H1 (cell line): ENCODE measurements around the gene FGR. TPM values are rescaled to one million over a fixed set of nuclear protein-coding genes. Genes with fewer than 3 reads are reported as not detected.
A peak's percentile ranks its signal among the peaks of the same experiment; 100 is the strongest.

Experiments
- CTCF ChIA-PET: fragments of 300-600 bp; sonication (Branson Sonifier 250); formaldehyde crosslinking; loops from one replicate; lab custom pipeline; 2021; ENCODE audit not compliant: partially characterized antibody; lab: Charles Lee
- POLR2A ChIA-PET: fragments of 300-600 bp; sonication (Branson Sonifier 250); formaldehyde crosslinking; loops from one replicate; lab custom pipeline; 2021; ENCODE audit warnings: inconsistent platforms; ENCODE audit not compliant: partially characterized antibody; lab: Charles Lee
- DNase-seq, 2 experiments: peaks; one replicate each; pipeline versions ENCODE4 v3.0.0 to v3.0.0-alpha.2; 2010 to 2022; ENCODE audit warnings: low spot score in 2 of 2, low read depth in 1 of 2, mixed read lengths in 1 of 2
- FAIRE-seq: peaks from 2 replicates; lab custom pipeline; 2011; peaks lifted over from hg19 to GRCh38; lab: Jason Lieb, UNC
- H2AFZ ChIP-seq: 2 replicates; pipeline ENCODE4 v1.8.1; 2012; ENCODE audit warnings: low read length, inconsistent platforms
- H2AK5ac ChIP-seq: 2 replicates; pipeline ENCODE4 v1.6.1; 2013; ENCODE audit warnings: low read depth, low read length
- H2BK120ac ChIP-seq: replicated peaks from 2 replicates; pipeline ENCODE3; 2013; ENCODE audit warnings: low read depth, low read length, inconsistent platforms
- H2BK12ac ChIP-seq: 2 replicates; pipeline ENCODE4 v1.6.1; 2013; ENCODE audit warnings: low read depth, low read length
- H2BK15ac ChIP-seq: 2 replicates; pipeline ENCODE4 v1.6.1; 2013; ENCODE audit warnings: low read length
- H2BK20ac ChIP-seq: 2 replicates; pipeline ENCODE4 v1.6.1; 2013; ENCODE audit warnings: low read length
- H2BK5ac ChIP-seq: 2 replicates; pipeline ENCODE4 v1.6.1; 2013; ENCODE audit warnings: low read depth, low read length
- H3K14ac ChIP-seq: 2 replicates; pipeline ENCODE4 v1.6.1; 2013; ENCODE audit warnings: inconsistent platforms; ENCODE audit not compliant: insufficient read length
- H3K18ac ChIP-seq: 2 replicates; pipeline ENCODE4 v1.6.1; 2013; ENCODE audit warnings: low read length; ENCODE audit errors: extremely low read depth
- H3K23ac ChIP-seq: 2 replicates; pipeline ENCODE4 v1.6.1; 2013; ENCODE audit warnings: inconsistent platforms; ENCODE audit not compliant: insufficient read length
- H3K23me2 ChIP-seq: 2 replicates; pipeline ENCODE4 v1.6.1; 2013; ENCODE audit warnings: low read depth, low read length
- H3K27ac ChIP-seq: 2 replicates; pipeline ENCODE4 v1.6.1; 2011; ENCODE audit warnings: low read depth, low read length, inconsistent platforms
- H3K27me3 ChIP-seq, 4 experiments: replicated peaks in 1 of 4; 1 replicate in 1 of 4; 2 replicates in 3 of 4; pipeline versions ENCODE4 v1.6.1 to v1.8.1; 2011 to 2013; ENCODE audit warnings: low read length in 3 of 4, mild to moderate bottlenecking in 3 of 4, inconsistent platforms in 2 of 4, mixed read lengths in 2 of 4, moderate library complexity in 1 of 4; ENCODE audit not compliant: control insufficient read depth in 3 of 4, insufficient read depth in 3 of 4; ENCODE audit errors: extremely low read depth in 1 of 4
- H3K36me3 ChIP-seq, 4 experiments: 2 replicates each; pipeline versions ENCODE4 v1.6.1 to v1.8.1; 2011 to 2013; ENCODE audit warnings: mild to moderate bottlenecking in 4 of 4, low read length in 3 of 4, moderate library complexity in 2 of 4, control low read depth in 1 of 4, inconsistent platforms in 1 of 4; ENCODE audit not compliant: insufficient read depth in 4 of 4, control insufficient read depth in 2 of 4
- H3K4ac ChIP-seq: replicated peaks from 2 replicates; pipeline ENCODE3; 2013; ENCODE audit warnings: low read length, low read depth, mixed read lengths, inconsistent platforms; ENCODE audit not compliant: insufficient read length
- H3K4me1 ChIP-seq, 4 experiments: replicated peaks in 1 of 4; 1 replicate in 1 of 4; 2 replicates in 3 of 4; pipeline versions ENCODE4 v1.6.1 to v1.8.1; 2011 to 2013; ENCODE audit warnings: low read length in 3 of 4, inconsistent platforms in 2 of 4, mixed read lengths in 1 of 4; ENCODE audit not compliant: insufficient read depth in 4 of 4, control insufficient read depth in 3 of 4
- H3K4me2 ChIP-seq, 2 experiments: 2 replicates each; pipeline versions ENCODE4 v1.6.1 to v1.8.1; 2011 to 2013; ENCODE audit warnings: low read depth in 2 of 2, low read length in 2 of 2, control low read depth in 1 of 2, inconsistent platforms in 1 of 2, mild to moderate bottlenecking in 1 of 2; ENCODE audit not compliant: insufficient read depth in 1 of 2
- H3K4me3 ChIP-seq, 4 experiments: fragments of 200-600, 300-600 bp in 1 of 4; sonication (generic), shearing (Covaris generic), sonication (Bioruptor Twin) in 1 of 4; 2 replicates each; pipeline versions ENCODE4 v1.5.1 to v1.8.1; 2011 to 2016; ENCODE audit warnings: low read length in 4 of 4, low read depth in 3 of 4, control low read depth in 2 of 4, inconsistent platforms in 2 of 4, mild to moderate bottlenecking in 2 of 4, mixed read lengths in 1 of 4, moderate library complexity in 1 of 4; ENCODE audit not compliant: insufficient read depth in 2 of 4; ENCODE audit errors: extremely low read depth in 1 of 4
- H3K56ac ChIP-seq: replicated peaks from 2 replicates; pipeline ENCODE3; 2013; ENCODE audit warnings: low read depth, mild to moderate bottlenecking, mixed read lengths, low read length, inconsistent platforms; ENCODE audit not compliant: insufficient read length
- H3K79me1 ChIP-seq: 2 replicates; pipeline ENCODE4 v1.6.1; 2013; ENCODE audit warnings: low read depth, low read length, control low read depth
- H3K79me2 ChIP-seq, 2 experiments: 2 replicates each; pipeline versions ENCODE4 v1.6.1 to v1.8.1; 2012 to 2013; ENCODE audit warnings: low read length in 2 of 2, mild to moderate bottlenecking in 2 of 2, inconsistent platforms in 1 of 2; ENCODE audit not compliant: insufficient read depth in 2 of 2, control insufficient read depth in 1 of 2
- H3K9ac ChIP-seq, 4 experiments: replicated peaks in 1 of 4; 1 replicate in 1 of 4; 2 replicates in 3 of 4; pipeline versions ENCODE4 v1.6.1 to v1.8.1; 2011 to 2013; ENCODE audit warnings: low read depth in 3 of 4, low read length in 3 of 4, control low read depth in 2 of 4, mild to moderate bottlenecking in 2 of 4, moderate library complexity in 2 of 4, inconsistent platforms in 1 of 4; ENCODE audit errors: extremely low read depth in 1 of 4
- H3K9me3 ChIP-seq, 2 experiments: 2 replicates each; pipeline versions ENCODE4 v1.6.1 to v1.8.1; 2012 to 2013; ENCODE audit warnings: mild to moderate bottlenecking in 2 of 2, moderate library complexity in 2 of 2, control low read depth in 1 of 2, inconsistent platforms in 1 of 2, low read depth in 1 of 2, low read length in 1 of 2, mixed read lengths in 1 of 2; ENCODE audit not compliant: insufficient read depth in 2 of 2
- H4K20me1 ChIP-seq, 2 experiments: replicated peaks in 1 of 2; 2 replicates each; pipeline versions ENCODE3 to v1.8.1; 2011 to 2013; ENCODE audit warnings: inconsistent platforms in 2 of 2, low read length in 2 of 2, mild to moderate bottlenecking in 1 of 2; ENCODE audit not compliant: insufficient read depth in 2 of 2, control insufficient read depth in 1 of 2
- H4K5ac ChIP-seq: 2 replicates; pipeline ENCODE4 v1.6.1; 2013; ENCODE audit warnings: low read length, low read depth, mixed read lengths, inconsistent platforms; ENCODE audit not compliant: insufficient read length
- H4K8ac ChIP-seq: 2 replicates; pipeline ENCODE4 v1.8.0; 2013; ENCODE audit warnings: mild to moderate bottlenecking, moderate library complexity, low read length, inconsistent platforms; ENCODE audit not compliant: insufficient read depth; ENCODE audit errors: extremely low read depth
- H4K91ac ChIP-seq: replicated peaks from 2 replicates; pipeline ENCODE3; 2013; ENCODE audit warnings: low read length, mixed read lengths, inconsistent platforms; ENCODE audit not compliant: insufficient read length
- ATF2 ChIP-seq: IDR thresholded peaks from 2 replicates; pipeline ENCODE4 v1.6.1; 2012; ENCODE audit warnings: low read length, inconsistent platforms
- BACH1 ChIP-seq: IDR thresholded peaks from 2 replicates; pipeline ENCODE4 v1.6.1; 2012; ENCODE audit warnings: low read length, improper control_type of control experiment
- CHD1 ChIP-seq: IDR thresholded peaks from 2 replicates; pipeline ENCODE4 v1.6.1; 2012; ENCODE audit warnings: low read depth, low read length, improper control_type of control experiment
- EGR1 ChIP-seq: IDR thresholded peaks from 2 replicates; pipeline ENCODE4 v1.6.1; 2011; ENCODE audit warnings: low read depth, low read length, borderline replicate concordance
- NANOG ChIP-seq: IDR thresholded peaks from 2 replicates; pipeline ENCODE4 v1.6.1; 2011; ENCODE audit warnings: low read length, low read depth, mild to moderate bottlenecking, inconsistent platforms; ENCODE audit not compliant: insufficient read depth, poor library complexity, severe bottlenecking
- SIRT6 ChIP-seq: IDR thresholded peaks from one replicate; pipeline ENCODE4 v1.7.1; 2012; ENCODE audit warnings: low read length, inconsistent platforms
- SP1 ChIP-seq: IDR thresholded peaks from 2 replicates; pipeline ENCODE4 v1.6.1; 2011; ENCODE audit warnings: low read depth, low read length
- SRF ChIP-seq: IDR thresholded peaks from 2 replicates; pipeline ENCODE4 v1.6.1; 2011; ENCODE audit warnings: mild to moderate bottlenecking, low read depth, low read length, moderate library complexity
- TAF1 ChIP-seq: IDR thresholded peaks from 2 replicates; pipeline ENCODE4 v1.6.1; 2011; ENCODE audit warnings: mild to moderate bottlenecking, low read depth, low read length
- TCF12 ChIP-seq: IDR thresholded peaks from 2 replicates; pipeline ENCODE4 v1.6.1; 2011; ENCODE audit warnings: low read depth, mild to moderate bottlenecking, low read length
- YY1 ChIP-seq: IDR thresholded peaks from 2 replicates; pipeline ENCODE4 v1.6.1; 2011; ENCODE audit warnings: low read depth, mild to moderate bottlenecking, low read length
- WGBS, 2 experiments: shearing (Covaris generic) in 1 of 2; methylation state at CpG; one replicate each; pipeline versions ENCODE4 v1.1.6 to v1.1.7; 2013 to 2015; ENCODE audit warnings: low lambda C conversion rate in 2 of 2, mixed read lengths in 2 of 2, inconsistent platforms in 1 of 2, low coverage in 1 of 2, missing lambda C conversion rate in 1 of 2; ENCODE audit not compliant: insufficient replicate concordance in 2 of 2, insufficient coverage in 1 of 2, insufficient read length in 1 of 2; ENCODE audit errors: extremely low coverage in 1 of 2, missing lambda C conversion rate in 1 of 2; 5-methylcytosine and 5-hydroxymethylcytosine counted together
- polyA plus RNA-seq, 7 experiments: library from polyadenylated mRNA; depleted of rRNA in 3 of 7; stranded (reverse) in 5 of 7; unstranded in 2 of 7; fragments of >200 nt in 5 of 7; fragments of 200-250 nt in 2 of 7; gene quantifications; 1 replicate in 5 of 7; 2 replicates in 1 of 7; 4 replicates in 1 of 7; pipeline versions ENCODE4 v1.2.1 to v1.2.3, GENCODE V29; 2011 to 2013; ENCODE audit warnings: missing spikeins in 2 of 7, mixed read lengths in 2 of 7
- total RNA-seq: library from RNA; stranded (reverse); fragmentation: NEBNext Ultra II Directional; extraction: Animal tissue kit (Norgen Biotek cat#: 25700); gene quantifications from 2 replicates; pipeline ENCODE4 v1.2.1, GENCODE V29; 2021
- TF ChIP-seq, protein P1 (sequence below): IDR thresholded peaks from 2 replicates; pipeline ENCODE4 v1.6.1; 2012; ENCODE audit warnings: inconsistent platforms

The FGR gene
- total and polyA plus RNA-seq, 2 of the 8 experiments (the other 6 are each of a cell fraction or from before 2014, with no cell fraction given), result 0.22 to 0.95 TPM

GRCh38 chr1:27589441-27589840 is 45.5 kb downstream of the FGR start:
- Histone ChIP-seq H2BK12ac (0 out of 2 replicates have a peak overlapping the region, but pooled peaks have one; percentile 68), H3K23me2 (peaks cover 6% of the 10 kb centered on the region; the same call in 1 of the 2 replicates), H3K4ac (peak overlapping the region; percentile 27), H3K14ac (no peak overlapping the region), H3K9ac (no peak overlapping the region), H3K27me3 (peaks cover 0 to 2% (median 0%) of the 10 kb centered on the region in 4 experiments; a peak in 1 of 7 replicates), H2BK20ac (no peak overlapping the region), H4K20me1 (peaks cover 7 to 25% of the 10 kb centered on the region in 2 experiments), H3K4me2 (no peak overlapping the region), H2AK5ac (peak overlapping the region; percentile 26; the same call in 1 of the 2 replicates), H3K9me3 (no peaks in the 10 kb centered on the region), H2BK120ac (no peak overlapping the region), H3K36me3 (peaks cover 0 to 7% (median 0%) of the 10 kb centered on the region in 4 experiments; a peak in 1 of 8 replicates), H3K23ac (no peak overlapping the region), H4K91ac (peak overlapping the region; percentile 17), H2AFZ (no peak overlapping the region), H4K5ac (no peak overlapping the region), H3K56ac (no peak overlapping the region), H2BK15ac (peak overlapping the region; percentile 20; the same call in 1 of the 2 replicates), H3K27ac (no peak overlapping the region), H3K4me1 (peaks cover 7 to 40% (median 28%) of the 10 kb centered on the region in 4 experiments), H2BK5ac (peak overlapping the region; percentile 80; the same call in 1 of the 2 replicates), H3K4me3 (no peak overlapping the region), H3K79me1 (peaks cover 28% of the 10 kb centered on the region), H3K18ac (no peak overlapping the region), H3K79me2 (peaks cover 0 to 61% of the 10 kb centered on the region in 2 experiments; a peak in 2 of 4 replicates), H4K8ac (no peak overlapping the region; the same call in 1 of the 2 replicates)
- no peak for DNase-seq
- ChIA-PET CTCF (interaction anchor here (1.7 to 37.8 kb wide), 2 partner anchors 18 to 29 kb away, joined by 10 to 1807 read pairs; no protein-coding TSS in a partner anchor), POLR2A (interaction anchor here (4.5 to 13.5 kb wide), 2 partner anchors 11 to 14 kb away, joined by 23 to 355 read pairs; no protein-coding TSS in a partner anchor)
- WGBS, 2 experiments, result 89% methylated on average over 6 of the region's 6 CpGs; no CpG with 5 or more reads in 1 of the 2 experiments
- no peak for FAIRE-seq
- no peak for TF ChIP-seq SIRT6
- no peak for TF ChIP-seq TAF1
- no peak for TF ChIP-seq BACH1
- no peak for TF ChIP-seq CHD1
- TF ChIP-seq TCF12, result no peak
- TF ChIP-seq SP1, result no peak
- TF ChIP-seq EGR1, result no peak
- no peak for TF ChIP-seq YY1
- no peak for TF ChIP-seq ATF2
- TF ChIP-seq SRF, result no peak
- TF ChIP-seq, protein P1, sequence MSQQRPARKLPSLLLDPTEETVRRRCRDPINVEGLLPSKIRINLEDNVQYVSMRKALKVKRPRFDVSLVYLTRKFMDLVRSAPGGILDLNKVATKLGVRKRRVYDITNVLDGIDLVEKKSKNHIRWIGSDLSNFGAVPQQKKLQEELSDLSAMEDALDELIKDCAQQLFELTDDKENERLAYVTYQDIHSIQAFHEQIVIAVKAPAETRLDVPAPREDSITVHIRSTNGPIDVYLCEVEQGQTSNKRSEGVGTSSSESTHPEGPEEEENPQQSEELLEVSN, result no peak
- no peak for TF ChIP-seq NANOG
